Small intestine (tissue), 7 donors: ENCODE measurements around the gene EEFSEC. TPM values are rescaled to one million over a fixed set of nuclear protein-coding genes. Genes with fewer than 3 reads are reported as not detected.

Experiments
- DNase-seq, 2 donors: peaks; one replicate each; pipeline versions ENCODE4 v3.0.0 to v3.0.0-alpha.2; 2013
- FAIRE-seq: peaks from 2 replicates; lab custom pipeline; 2012; peaks lifted over from hg19 to GRCh38; lab: Jason Lieb, UNC
- H3K27ac ChIP-seq, 3 donors: one replicate each; pipeline ENCODE4 v1.5.1; 2013; ENCODE audit warnings: low read length in 2 of 3, mild to moderate bottlenecking in 2 of 3, control low read depth in 1 of 3, inconsistent platforms in 1 of 3, low read depth in 1 of 3, moderate library complexity in 1 of 3
- H3K27me3 ChIP-seq, 3 donors: one replicate each; pipeline ENCODE4 v1.6.1; 2013; ENCODE audit warnings: low read length in 3 of 3, inconsistent platforms in 1 of 3; ENCODE audit not compliant: control insufficient read depth in 3 of 3, insufficient read depth in 3 of 3
- H3K36me3 ChIP-seq, 3 donors: one replicate each; pipeline ENCODE4 v1.6.1; 2013; ENCODE audit warnings: low read length in 3 of 3, inconsistent platforms in 1 of 3, low read depth in 1 of 3, mild to moderate bottlenecking in 1 of 3, moderate library complexity in 1 of 3; ENCODE audit not compliant: control insufficient read depth in 3 of 3, insufficient read depth in 2 of 3
- H3K4me1 ChIP-seq, 3 donors: one replicate each; pipeline ENCODE4 v1.6.1; 2013; ENCODE audit warnings: low read length in 2 of 3, inconsistent platforms in 1 of 3, low read depth in 1 of 3, mild to moderate bottlenecking in 1 of 3, moderate library complexity in 1 of 3; ENCODE audit not compliant: control insufficient read depth in 3 of 3, insufficient read depth in 2 of 3
- H3K4me3 ChIP-seq, 3 donors: one replicate each; pipeline ENCODE4 v1.5.1; 2013; ENCODE audit warnings: low read length in 3 of 3, control low read depth in 1 of 3, inconsistent platforms in 1 of 3, low read depth in 1 of 3, mild to moderate bottlenecking in 1 of 3, moderate library complexity in 1 of 3
- H3K9me3 ChIP-seq, 2 donors: one replicate each; pipeline ENCODE4 v1.6.1; 2013; ENCODE audit warnings: low read depth in 1 of 2, low read length in 1 of 2; ENCODE audit not compliant: control insufficient read depth in 2 of 2, insufficient read depth in 1 of 2
- WGBS, 3 donors: extraction: QIAGEN DNeasy Blood & Tissue Kit; methylation state at CpG; one replicate each; pipeline ENCODE4 v1.1.7; 2013; 5-methylcytosine and 5-hydroxymethylcytosine counted together
- polyA plus RNA-seq, 4 donors: library from polyadenylated mRNA; stranded (reverse) in 3 of 4; unstranded in 1 of 4; fragments of 200-250 nt in 3 of 4; fragments of 120-200 nt in 1 of 4; gene quantifications; one replicate each; pipeline versions ENCODE4 v1.2.1 to v1.2.3, GENCODE V29; 2013
- donor health status: healthy with polysubstance abuse.
- donor health status: control.
- donor health status: control.
- donor health status: Bipolar disorder and iron deficiency.
- donor health status: healthy.

Gene EEFSEC
- polyA plus RNA-seq, 4 donors = 4.9 to 29.0 (median 10.2) TPM

GRCh38 chr3:128412180-128413002, 259.1 kb downstream of the EEFSEC start:
- H3K27me3 ChIP-seq = peaks cover 0 to 2% (median 0%) of the 10 kb centered on the region in 3 donors
- H3K4me3 ChIP-seq = no peak overlapping the region
- no peak overlapping the region for H3K27ac ChIP-seq
- H3K9me3 ChIP-seq = no peaks in the 10 kb centered on the region
- peaks cover 0 to 36% (median 0%) of the 10 kb centered on the region in 3 donors for H3K4me1 ChIP-seq
- peaks cover 0 to 35% (median 0%) of the 10 kb centered on the region in 3 donors for H3K36me3 ChIP-seq
- no peak for FAIRE-seq
- no peak for DNase-seq
- 83 to 85% (median 85%) methylated on average over 13 to 15 of the region's 15 CpGs for WGBS, 3 donors

GRCh38 chr3:128413003-128413370, 259.7 kb downstream of the EEFSEC start:
- Histone ChIP-seq H3K4me1 (peaks cover 0 to 36% (median 0%) of the 10 kb centered on the region in 3 donors), H3K36me3 (peaks cover 0 to 29% (median 0%) of the 10 kb centered on the region in 3 donors), H3K27ac (no peak overlapping the region), H3K4me3 (no peak overlapping the region), H3K9me3 (no peaks in the 10 kb centered on the region), H3K27me3 (peaks cover 0 to 2% (median 0%) of the 10 kb centered on the region in 3 donors)
- WGBS, 3 donors = 73 to 94% (median 84%) methylated on average over 8 of the region's 8 CpGs
- no peak for DNase-seq
- FAIRE-seq = no peak

- Histone ChIP-seq H3K4me1 (peaks cover 0 to 36% (median 0%) of the 10 kb centered on the region in 3 donors), H3K27ac (no peak overlapping the region), H3K27me3 (peaks cover 0 to 2% (median 0%) of the 10 kb centered on the region in 3 donors), H3K36me3 (peaks cover 0 to 24% (median 0%) of the 10 kb centered on the region in 3 donors), H3K4me3 (no peak overlapping the region), H3K9me3 (peaks cover 0 to 2% of the 10 kb centered on the region in 2 donors)
- DNase-seq (no peak), FAIRE-seq (no peak)
- WGBS, 3 donors = 85 to 90% (median 85%) methylated on average over 19 to 24 of the region's 24 CpGs
These were observed 260.3 kb downstream of the EEFSEC start for GRCh38 chr3:128413413-128414205.

DNA sequence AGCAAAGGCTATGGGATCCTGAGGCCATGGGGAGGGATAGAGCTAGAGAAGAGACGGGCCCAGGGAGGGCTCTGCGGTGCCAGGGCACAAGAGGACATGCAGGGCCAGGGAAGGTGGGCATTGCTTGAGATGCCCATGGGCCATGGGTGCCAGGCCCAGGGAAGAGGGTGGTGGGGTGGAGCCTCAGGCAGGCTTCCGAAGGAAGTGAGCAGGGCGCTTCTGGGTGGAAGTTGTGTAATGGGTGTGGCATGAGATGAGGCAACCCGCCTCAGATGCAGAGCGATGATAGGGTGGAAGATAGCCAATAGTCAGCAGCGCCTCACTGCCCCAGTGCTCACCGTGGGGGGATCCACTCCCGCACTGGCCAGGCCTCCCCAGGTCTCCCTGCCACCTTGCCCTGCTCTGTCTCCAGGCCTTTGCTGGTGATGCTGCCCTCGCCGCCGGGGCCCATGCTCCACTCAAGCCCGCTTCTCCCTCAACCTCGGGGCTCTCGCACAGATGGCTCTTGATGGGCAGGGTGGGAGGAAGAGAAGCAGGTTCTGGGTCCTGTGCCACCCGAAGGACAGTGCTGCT, 262.0 kb downstream of the EEFSEC start:
- FAIRE-seq = no peak
- Histone ChIP-seq H3K27me3 (peaks cover 0 to 2% (median 0%) of the 10 kb centered on the region in 3 donors), H3K4me1 (peaks cover 0 to 31% (median 0%) of the 10 kb centered on the region in 3 donors), H3K27ac (no peak overlapping the region), H3K9me3 (peaks cover 0 to 12% of the 10 kb centered on the region in 2 donors), H3K4me3 (no peak overlapping the region), H3K36me3 (peaks cover 0 to 13% (median 0%) of the 10 kb centered on the region in 3 donors)
- 89 to 90% (median 90%) methylated on average over 15 to 16 of the region's 16 CpGs for WGBS, 3 donors
- DNase-seq = no peak

- no peak overlapping the region for H3K4me3 ChIP-seq
- FAIRE-seq (no peak), DNase-seq (no peak)
- peaks cover 0 to 2% (median 0%) of the 10 kb centered on the region in 3 donors for H3K27me3 ChIP-seq
- peaks cover 0 to 12% of the 10 kb centered on the region in 2 donors for H3K9me3 ChIP-seq
- 61 to 80% (median 77%) methylated on average over 14 to 19 of the region's 19 CpGs for WGBS, 3 donors
- H3K4me1 ChIP-seq = peaks cover 0 to 25% (median 0%) of the 10 kb centered on the region in 3 donors
- H3K27ac ChIP-seq = no peak overlapping the region
- peaks cover 0 to 12% (median 0%) of the 10 kb centered on the region in 3 donors for H3K36me3 ChIP-seq
These were observed 262.7 kb downstream of the EEFSEC start for GRCh38 chr3:128415773-128416577.

DNA sequence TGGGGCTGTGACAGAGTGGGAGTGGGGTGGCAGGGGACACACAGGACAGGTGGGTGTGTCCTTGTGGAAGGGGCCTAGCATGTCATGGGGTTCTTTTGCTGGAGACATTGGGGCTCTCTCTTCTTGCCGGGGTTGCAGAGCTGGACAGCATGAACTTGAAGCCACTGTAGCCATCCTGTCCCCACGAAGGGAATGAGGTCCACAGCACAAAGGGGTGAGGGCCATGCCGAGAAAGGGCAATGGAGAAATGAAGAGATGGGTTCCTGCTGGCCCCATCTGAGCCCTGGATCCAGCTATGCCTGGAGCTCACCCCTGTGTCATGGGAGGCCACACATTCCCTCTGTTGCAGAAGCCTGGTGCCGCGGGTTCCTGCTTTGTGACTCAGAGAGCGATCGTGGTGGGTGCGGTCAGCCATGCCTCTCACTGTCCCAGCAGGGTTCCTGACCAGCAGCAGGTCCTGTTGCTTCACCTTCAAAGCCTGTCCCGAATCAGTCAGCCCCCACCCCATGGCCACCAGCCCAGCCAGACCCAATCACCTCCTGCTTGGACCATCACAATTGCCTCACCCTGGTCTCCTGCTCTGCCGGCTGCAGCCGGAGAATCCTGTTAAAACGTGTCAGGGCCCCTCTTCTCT, 263.4 kb downstream of the EEFSEC start:
- H3K27me3 ChIP-seq = peaks cover 0 to 2% (median 0%) of the 10 kb centered on the region in 3 donors

GRCh38 chr3:128418900-128419299, 265.6 kb downstream of the EEFSEC start:
- Histone ChIP-seq H3K27ac (no peak overlapping the region), H3K4me1 (peaks cover 0 to 9% (median 0%) of the 10 kb centered on the region in 3 donors), H3K4me3 (no peak overlapping the region), H3K27me3 (peaks cover 0 to 2% (median 0%) of the 10 kb centered on the region in 3 donors), H3K9me3 (peaks cover 0 to 12% of the 10 kb centered on the region in 2 donors), H3K36me3 (peaks cover 0 to 4% (median 0%) of the 10 kb centered on the region in 3 donors)
- 81 to 89% (median 84%) methylated on average over 2 of the region's 2 CpGs for WGBS, 3 donors
- no peak for FAIRE-seq
- no peak for DNase-seq

More for the DNA sequence above, 263.4 kb downstream of the EEFSEC start:
- no peak overlapping the region for H3K27ac ChIP-seq
- peaks cover 0 to 12% (median 0%) of the 10 kb centered on the region in 3 donors for H3K36me3 ChIP-seq
- 56 to 80% (median 76%) methylated on average over 12 of the region's 12 CpGs for WGBS, 3 donors
- H3K4me3 ChIP-seq = no peak overlapping the region
- H3K9me3 ChIP-seq = peaks cover 0 to 12% of the 10 kb centered on the region in 2 donors
- no peak for DNase-seq
- H3K4me1 ChIP-seq = peaks cover 0 to 22% (median 0%) of the 10 kb centered on the region in 3 donors
- FAIRE-seq = no peak
